Glutamatergic neuron (in vitro differentiated cells): ENCODE data around the gene POU2F2. TPM values are rescaled to one million over a fixed set of nuclear protein-coding genes. Genes with fewer than 3 reads are reported as not detected.

Experiments used
- DNase-seq: peaks from one replicate; pipeline ENCODE4 v3.0.0; 2022
- H3K27ac Mint-ChIP-seq: one replicate; pipeline ENCODE4 v1.8.0; 2020; ENCODE audit warnings: mild to moderate bottlenecking, mixed read lengths, inconsistent platforms; ENCODE audit not compliant: unreplicated experiment
- H3K27me3 Mint-ChIP-seq: one replicate; pipeline ENCODE4 v1.8.0; 2020; ENCODE audit warnings: mild to moderate bottlenecking, moderate library complexity, mixed read lengths, inconsistent platforms; ENCODE audit not compliant: unreplicated experiment
- H3K36me3 Mint-ChIP-seq: one replicate; pipeline ENCODE4 v1.8.0; 2020; ENCODE audit warnings: mild to moderate bottlenecking, mixed read lengths, inconsistent platforms; ENCODE audit not compliant: unreplicated experiment
- H3K4me1 Mint-ChIP-seq: one replicate; pipeline ENCODE4 v1.8.0; 2020; ENCODE audit warnings: mild to moderate bottlenecking, low read depth, mixed read lengths, inconsistent platforms; ENCODE audit not compliant: unreplicated experiment
- H3K4me3 Mint-ChIP-seq: one replicate; pipeline ENCODE4 v1.8.0; 2020; ENCODE audit warnings: mild to moderate bottlenecking, mixed read lengths, inconsistent platforms; ENCODE audit not compliant: unreplicated experiment
- H3K9me3 Mint-ChIP-seq: one replicate; pipeline ENCODE4 v1.8.0; 2020; ENCODE audit warnings: mild to moderate bottlenecking, moderate library complexity, mixed read lengths, inconsistent platforms; ENCODE audit not compliant: unreplicated experiment
- CTCF ChIP-seq: fragments of 200-600 bp; sonication (generic); IDR thresholded peaks from one replicate; pipeline ENCODE4 v1.5.0; 2021; ENCODE audit not compliant: partially characterized antibody, unreplicated experiment
- total RNA-seq: library from RNA; stranded (reverse); fragmentation: NEBNext Ultra II Directional; extraction: Animal tissue kit (Norgen Biotek cat#: 25700); gene quantifications from one replicate; pipeline ENCODE4 v1.2.1, GENCODE V29; 2021; ENCODE audit not compliant: unreplicated experiment

The POU2F2 gene
- total RNA-seq, 1 donor from 2014 or later = 53.4 TPM

DNA sequence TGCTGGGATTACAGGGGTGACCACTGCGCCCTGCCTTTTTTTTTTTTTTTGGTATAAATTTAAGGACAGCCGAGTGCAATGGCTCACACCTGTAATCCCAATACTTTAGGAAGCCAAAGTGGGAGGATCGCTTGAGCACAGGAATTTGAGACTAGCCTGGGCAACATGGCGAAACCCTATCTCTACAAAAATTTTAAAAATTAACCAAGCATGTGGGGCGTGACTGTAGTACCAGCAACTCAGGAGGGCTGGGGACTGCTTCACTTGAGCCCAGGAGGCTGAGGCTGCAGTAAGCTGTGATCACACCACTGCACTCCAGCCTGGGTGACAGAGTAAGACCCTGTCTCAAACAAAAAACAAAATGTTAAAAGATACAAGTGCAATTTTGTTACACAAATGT, 34.8 kb downstream of the POU2F2 start:
- no peak for DNase-seq
- TF ChIP-seq CTCF = no peak
- no peaks in the 10 kb centered on the region for H3K9me3 Mint-ChIP-seq
- peaks cover 4% of the 10 kb centered on the region for H3K36me3 Mint-ChIP-seq
- no peak overlapping the region for H3K27ac Mint-ChIP-seq
- peaks cover 2% of the 10 kb centered on the region for H3K27me3 Mint-ChIP-seq
- H3K4me1 Mint-ChIP-seq = peaks cover 7% of the 10 kb centered on the region
- no peak overlapping the region for H3K4me3 Mint-ChIP-seq

- Mint-ChIP-seq H3K4me1 (peaks cover 7% of the 10 kb centered on the region), H3K36me3 (peaks cover 4% of the 10 kb centered on the region), H3K27me3 (peaks cover 2% of the 10 kb centered on the region), H3K9me3 (no peaks in the 10 kb centered on the region), H3K27ac (no peak overlapping the region), H3K4me3 (no peak overlapping the region)
- no peak for TF ChIP-seq CTCF
- DNase-seq = no peak
Observed at GRCh38 chr19:42096255-42096837, 35.9 kb downstream of the POU2F2 start.

DNA sequence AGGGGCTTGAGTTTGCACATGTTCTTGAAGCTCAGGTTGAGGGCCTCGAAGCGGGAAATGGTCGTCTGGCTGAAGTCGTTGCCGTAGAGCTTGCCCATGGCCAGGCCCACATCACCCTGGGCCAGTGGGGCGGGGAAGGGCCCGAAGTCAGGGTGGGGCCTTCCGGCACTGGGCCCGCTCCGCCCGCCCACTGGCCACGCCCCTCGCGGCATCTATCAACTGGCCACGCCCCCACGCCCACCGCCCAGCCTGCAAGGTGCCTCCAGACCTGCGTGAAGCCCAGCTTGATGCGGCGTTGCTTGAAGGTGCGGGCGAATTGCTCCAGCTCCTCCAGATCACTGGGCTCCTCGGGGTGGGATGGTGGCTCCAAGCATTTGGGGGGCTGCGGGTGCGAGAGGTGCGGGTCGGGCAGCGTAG, 36.4 kb downstream of the POU2F2 start:
- TF ChIP-seq CTCF = no peak
- H3K9me3 Mint-ChIP-seq = peaks cover 2% of the 10 kb centered on the region
- H3K27ac Mint-ChIP-seq = no peak overlapping the region
- H3K4me3 Mint-ChIP-seq = no peak overlapping the region
- peaks cover 2% of the 10 kb centered on the region for H3K27me3 Mint-ChIP-seq
- peaks cover 8% of the 10 kb centered on the region for H3K4me1 Mint-ChIP-seq
- H3K36me3 Mint-ChIP-seq = peaks cover 4% of the 10 kb centered on the region
- peak; percentile 53 for DNase-seq

DNA sequence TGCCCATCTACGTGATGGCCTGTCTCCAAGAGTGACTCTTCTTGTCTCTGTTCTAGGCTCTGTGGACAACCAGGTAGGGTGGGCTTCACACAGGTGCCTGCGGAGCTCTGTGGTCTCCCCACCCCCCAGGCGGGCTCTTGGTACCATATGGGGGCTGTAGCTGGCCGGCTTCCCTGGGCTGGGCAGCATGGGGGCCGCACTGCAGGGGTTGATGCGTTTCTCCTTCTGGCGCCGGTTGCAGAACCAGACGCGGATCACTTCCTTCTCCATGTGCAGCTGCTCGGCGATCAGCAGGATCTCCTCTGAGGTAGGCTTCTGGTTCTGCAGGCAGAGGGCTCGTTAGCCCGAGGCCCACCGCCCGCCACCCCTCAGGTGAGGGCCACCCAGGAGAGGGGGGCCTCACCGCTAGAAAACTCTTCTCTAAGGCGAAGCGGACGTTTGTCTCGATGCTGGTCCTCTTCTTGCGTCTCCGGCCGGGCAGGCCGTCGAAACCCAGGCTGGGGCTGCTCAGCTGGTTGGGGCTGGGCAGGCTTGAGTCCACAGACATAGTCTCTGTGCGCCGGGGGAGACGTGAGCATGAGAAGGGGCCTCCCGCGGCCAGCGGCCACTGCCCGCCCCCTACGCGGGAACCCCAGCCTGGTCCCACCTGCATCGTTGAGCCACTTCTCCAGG, 37.0 kb downstream of the POU2F2 start:
- Mint-ChIP-seq H3K9me3 (peaks cover 2% of the 10 kb centered on the region), H3K27ac (no peak overlapping the region), H3K36me3 (peaks cover 4% of the 10 kb centered on the region), H3K4me3 (no peak overlapping the region), H3K4me1 (peaks cover 12% of the 10 kb centered on the region), H3K27me3 (peaks cover 2% of the 10 kb centered on the region)
- no peak for DNase-seq
- no peak for TF ChIP-seq CTCF

GRCh38 chr19:42093926-42094325, 38.3 kb downstream of the POU2F2 start:
- Mint-ChIP-seq H3K36me3 (peaks cover 4% of the 10 kb centered on the region), H3K9me3 (peaks cover 4% of the 10 kb centered on the region), H3K27ac (no peak overlapping the region), H3K4me3 (no peak overlapping the region), H3K27me3 (peaks cover 2% of the 10 kb centered on the region), H3K4me1 (peaks cover 16% of the 10 kb centered on the region)
- no peak for TF ChIP-seq CTCF
- DNase-seq = no peak
